CD14-positive monocyte (primary cell): ENCODE data around the gene INAFM1. TPM values are rescaled to one million over a fixed set of nuclear protein-coding genes. Genes with fewer than 3 reads are reported as not detected.
A peak's percentile ranks its signal among the peaks of the same experiment; 100 is the strongest.

Experiments used
- DNase-seq, 3 donors: peaks; one replicate each; pipeline ENCODE4 v3.0.0-alpha.2; 2011 to 2022
- H2AFZ ChIP-seq: 2 replicates; pipeline ENCODE4 v1.6.0; 2012; ENCODE audit warnings: mild to moderate bottlenecking, low read depth, low read length, inconsistent platforms; ENCODE audit not compliant: insufficient read depth, poor library complexity, severe bottlenecking
- H3K27ac ChIP-seq, 2 donors: 1 replicate in 1 of 2; 2 replicates in 1 of 2; pipeline ENCODE4 v1.5.1; 2012 to 2013; ENCODE audit warnings: low read length in 2 of 2, control low read depth in 1 of 2, inconsistent platforms in 1 of 2, low read depth in 1 of 2, mild to moderate bottlenecking in 1 of 2
- H3K27me3 ChIP-seq, 2 donors: one replicate each; pipeline versions ENCODE4 v1.6.0 to v1.6.1; 2011 to 2013; ENCODE audit warnings: low read length in 2 of 2; ENCODE audit not compliant: control insufficient read depth in 2 of 2, insufficient read depth in 2 of 2
- H3K36me3 ChIP-seq, 2 donors: replicated peaks in 1 of 2; 1 replicate in 1 of 2; 2 replicates in 1 of 2; pipeline versions ENCODE4 v1.5.1 to v1.6.1; 2012 to 2013; ENCODE audit warnings: low read length in 2 of 2, control low read depth in 1 of 2, inconsistent platforms in 1 of 2, mild to moderate bottlenecking in 1 of 2; ENCODE audit not compliant: insufficient read depth in 2 of 2, control insufficient read depth in 1 of 2
- H3K4me1 ChIP-seq, 2 donors: 1 replicate in 1 of 2; 2 replicates in 1 of 2; pipeline versions ENCODE4 v1.5.1 to v1.6.1; 2012 to 2013; ENCODE audit warnings: low read length in 2 of 2, control low read depth in 1 of 2, inconsistent platforms in 1 of 2, mild to moderate bottlenecking in 1 of 2, moderate library complexity in 1 of 2; ENCODE audit not compliant: insufficient read depth in 2 of 2, control insufficient read depth in 1 of 2
- H3K4me2 ChIP-seq: replicated peaks from 2 replicates; pipeline ENCODE3; 2012; ENCODE audit warnings: low read length, moderate library complexity, mild to moderate bottlenecking; ENCODE audit not compliant: poor library complexity, severe bottlenecking; ENCODE audit errors: extremely low read depth
- H3K4me3 ChIP-seq, 3 experiments: fragments of 200-600 bp in 1 of 3; sonication (generic) in 1 of 3; replicated peaks in 1 of 3; 1 replicate in 2 of 3; 2 replicates in 1 of 3; pipeline ENCODE4 v1.5.1; 2011 to 2013; ENCODE audit warnings: low read length in 3 of 3, mild to moderate bottlenecking in 3 of 3, control low read depth in 2 of 3, low read depth in 2 of 3, inconsistent platforms in 1 of 3, moderate library complexity in 1 of 3
- H3K79me2 ChIP-seq: 2 replicates; pipeline ENCODE4 v1.6.0; 2012; ENCODE audit warnings: mild to moderate bottlenecking, control low read depth, inconsistent platforms, low read length, moderate library complexity; ENCODE audit not compliant: insufficient read depth
- H3K9ac ChIP-seq: 2 replicates; pipeline ENCODE4 v1.6.0; 2017; ENCODE audit warnings: low read length, mild to moderate bottlenecking; ENCODE audit not compliant: insufficient read depth, poor library complexity, severe bottlenecking
- H3K9me3 ChIP-seq, 2 donors: replicated peaks in 1 of 2; 1 replicate in 1 of 2; 2 replicates in 1 of 2; pipeline versions ENCODE4 v1.5.1 to v1.6.1; 2012 to 2013; ENCODE audit warnings: low read length in 2 of 2, control low read depth in 1 of 2; ENCODE audit not compliant: control insufficient read depth in 1 of 2, insufficient read depth in 1 of 2
- H4K20me1 ChIP-seq: 2 replicates; pipeline ENCODE4 v1.6.0; 2012; ENCODE audit warnings: mild to moderate bottlenecking, low read length, control low read depth, moderate library complexity; ENCODE audit not compliant: insufficient read depth
- H3K27ac Mint-ChIP-seq, 7 donors: one replicate each; pipeline ENCODE4 v1.8.0; 2020; ENCODE audit warnings: mild to moderate bottlenecking in 7 of 7, mixed read lengths in 7 of 7, moderate library complexity in 6 of 7, inconsistent platforms in 2 of 7
- H3K27me3 Mint-ChIP-seq, 3 donors: one replicate each; pipeline ENCODE4 v1.8.0; 2021 to 2022; ENCODE audit warnings: low read depth in 3 of 3, mild to moderate bottlenecking in 3 of 3, mixed read lengths in 3 of 3, moderate library complexity in 3 of 3, inconsistent platforms in 1 of 3
- H3K36me3 Mint-ChIP-seq, 2 donors: one replicate each; pipeline ENCODE4 v1.8.0; 2020; ENCODE audit warnings: mixed read lengths in 2 of 2, inconsistent platforms in 1 of 2, mild to moderate bottlenecking in 1 of 2
- H3K4me1 Mint-ChIP-seq: one replicate; pipeline ENCODE4 v1.8.0; 2020; ENCODE audit warnings: mild to moderate bottlenecking, mixed read lengths
- H3K4me3 Mint-ChIP-seq, 2 donors: one replicate each; pipeline ENCODE4 v1.8.0; 2020; ENCODE audit warnings: mild to moderate bottlenecking in 2 of 2, mixed read lengths in 2 of 2, moderate library complexity in 1 of 2
- H3K9me3 Mint-ChIP-seq, 7 donors: one replicate each; pipeline ENCODE4 v1.8.0; 2020 to 2022; ENCODE audit warnings: mixed read lengths in 7 of 7, mild to moderate bottlenecking in 6 of 7, moderate library complexity in 6 of 7, inconsistent platforms in 2 of 7
- WGBS: methylation state at CpG from one replicate; pipeline ENCODE4 v1.1.5; 2013; ENCODE audit warnings: missing lambda C conversion rate; ENCODE audit not compliant: insufficient coverage; 5-methylcytosine and 5-hydroxymethylcytosine counted together
- intact Hi-C, 2 donors: fragments of 100-400 bp; cut with micrococcal nuclease; formaldehyde crosslinking; loops; one replicate each; pipeline versions ENCODE4 v1.15.0 to v1.15.1; 2023
- polyA plus RNA-seq, 3 donors: library from polyadenylated mRNA; depleted of rRNA in 1 of 3; unstranded in 2 of 3; stranded (reverse) in 1 of 3; fragments of 300-500 nt in 2 of 3; fragments of >200 nt in 1 of 3; fragmentation: Illumina TruSeq in 2 of 3; gene quantifications; 1 replicate in 2 of 3; 2 replicates in 1 of 3; pipeline ENCODE4 v1.2.3, GENCODE V29; 2012 to 2021
- TF ChIP-seq, protein P1 (sequence below): fragments of 200-600 bp; IDR thresholded peaks from one replicate; pipeline ENCODE4 v1.8.0; 2022; ENCODE audit warnings: antibody characterized with exemption, mild to moderate bottlenecking

Gene INAFM1
- polyA plus RNA-seq, 3 donors = 6.2 to 7.3 (median 6.5) TPM

DNA sequence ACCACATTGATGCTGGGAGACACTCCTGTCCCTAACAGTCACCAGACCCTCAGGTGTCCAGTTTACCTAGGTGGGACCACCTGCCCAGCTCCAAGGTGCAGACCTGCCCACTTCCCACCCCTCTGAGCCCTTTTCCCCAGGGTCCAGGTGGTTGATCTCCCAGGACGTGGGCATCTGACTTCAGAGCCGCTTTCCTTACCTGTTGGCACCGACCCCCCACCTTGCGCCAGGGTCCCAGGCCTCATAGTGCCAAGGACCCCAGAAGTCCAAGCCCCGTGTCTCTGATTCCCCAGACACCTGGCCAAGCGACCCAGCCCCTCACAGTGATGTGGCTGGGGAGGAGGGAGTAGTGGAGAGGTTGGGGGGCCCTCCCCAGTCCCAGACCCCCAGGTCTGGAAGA, 34.1 kb upstream of the INAFM1 start:
- peak overlapping the region; percentile 19 for H3K4me2 ChIP-seq
- TF ChIP-seq, protein P1, sequence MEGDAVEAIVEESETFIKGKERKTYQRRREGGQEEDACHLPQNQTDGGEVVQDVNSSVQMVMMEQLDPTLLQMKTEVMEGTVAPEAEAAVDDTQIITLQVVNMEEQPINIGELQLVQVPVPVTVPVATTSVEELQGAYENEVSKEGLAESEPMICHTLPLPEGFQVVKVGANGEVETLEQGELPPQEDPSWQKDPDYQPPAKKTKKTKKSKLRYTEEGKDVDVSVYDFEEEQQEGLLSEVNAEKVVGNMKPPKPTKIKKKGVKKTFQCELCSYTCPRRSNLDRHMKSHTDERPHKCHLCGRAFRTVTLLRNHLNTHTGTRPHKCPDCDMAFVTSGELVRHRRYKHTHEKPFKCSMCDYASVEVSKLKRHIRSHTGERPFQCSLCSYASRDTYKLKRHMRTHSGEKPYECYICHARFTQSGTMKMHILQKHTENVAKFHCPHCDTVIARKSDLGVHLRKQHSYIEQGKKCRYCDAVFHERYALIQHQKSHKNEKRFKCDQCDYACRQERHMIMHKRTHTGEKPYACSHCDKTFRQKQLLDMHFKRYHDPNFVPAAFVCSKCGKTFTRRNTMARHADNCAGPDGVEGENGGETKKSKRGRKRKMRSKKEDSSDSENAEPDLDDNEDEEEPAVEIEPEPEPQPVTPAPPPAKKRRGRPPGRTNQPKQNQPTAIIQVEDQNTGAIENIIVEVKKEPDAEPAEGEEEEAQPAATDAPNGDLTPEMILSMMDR = no peak

DNA sequence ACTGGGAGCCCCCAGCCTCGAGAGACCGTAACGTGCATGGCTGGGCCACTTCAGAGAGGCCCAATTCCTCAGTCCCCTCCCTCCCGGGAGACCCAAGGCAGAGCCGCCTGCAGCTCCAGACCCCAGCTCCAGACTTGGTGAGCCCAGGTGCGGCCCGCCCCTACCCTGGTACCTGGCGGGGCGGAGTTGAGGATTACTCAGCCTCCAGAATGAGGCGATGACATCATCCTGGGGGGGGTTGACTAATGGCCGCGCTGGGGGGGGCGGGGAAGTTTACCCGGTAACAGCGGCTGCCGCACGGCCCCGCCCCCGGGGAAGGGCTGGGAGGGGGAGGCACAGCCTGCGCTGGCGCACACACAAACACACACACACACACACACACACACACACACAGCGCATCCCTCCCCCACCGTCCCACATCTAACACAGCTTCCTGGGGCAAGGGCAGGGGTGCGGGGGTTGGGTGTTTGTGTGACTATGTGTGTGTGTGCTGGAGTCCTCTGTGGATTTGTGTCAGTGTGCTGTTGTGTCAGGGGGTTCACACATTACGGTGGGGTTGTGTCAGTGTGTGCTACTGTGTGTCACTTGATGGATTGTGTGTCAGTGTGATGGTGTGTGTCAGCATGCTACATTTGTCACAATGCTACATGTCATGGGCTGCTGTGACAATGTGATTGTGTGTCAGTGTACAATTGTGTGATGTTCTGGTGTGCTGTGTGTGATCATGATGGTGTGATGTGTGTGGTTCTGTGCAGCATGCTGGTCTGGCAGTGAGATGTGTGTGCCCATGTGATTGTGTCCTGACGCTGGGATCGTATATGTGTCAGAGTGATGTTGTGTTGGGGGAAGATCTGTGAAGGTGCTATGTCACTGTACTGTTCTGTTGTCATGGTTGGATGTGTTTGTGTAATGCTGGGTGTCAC, 33.4 kb upstream of the INAFM1 start:
- Histone ChIP-seq H3K27ac (no peak overlapping the region), H3K36me3 (no peaks in the 10 kb centered on the region), H3K4me2 (peak overlapping the region; percentile 19), H3K4me1 (peaks cover 36 to 46% of the 10 kb centered on the region in 2 donors), H3K9ac (no peak overlapping the region), H3K9me3 (peaks cover 3 to 25% of the 10 kb centered on the region in 2 donors), H2AFZ (no peak overlapping the region), H3K27me3 (peaks cover 31 to 62% of the 10 kb centered on the region in 2 donors), H4K20me1 (no peaks in the 10 kb centered on the region), H3K79me2 (no peaks in the 10 kb centered on the region), H3K4me3 (no peak overlapping the region)
- intact Hi-C loops = loop anchor here in 1 of 2 donors (2.0 kb wide), 1 partner anchor 14 kb away; no protein-coding TSS in a partner anchor
- Mint-ChIP-seq H3K27ac (peak overlapping the region in 1 of 7 donors; percentile 61), H3K4me1 (peaks cover 29% of the 10 kb centered on the region), H3K4me3 (peak overlapping the region in 1 of 2 donors; percentile 80), H3K27me3 (peaks cover 34 to 44% (median 42%) of the 10 kb centered on the region in 3 donors), H3K36me3 (peaks cover 3 to 8% of the 10 kb centered on the region in 2 donors), H3K9me3 (peaks cover 0 to 25% (median 9%) of the 10 kb centered on the region in 7 donors)
- TF ChIP-seq, protein P1 = no peak
- WGBS = 18% methylated on average over 10 of the region's 27 CpGs
- DNase-seq = peak; percentile 62 to 88 (median 78)

More for the DNA sequence above, 34.1 kb upstream of the INAFM1 start:
- H2AFZ ChIP-seq = no peak overlapping the region
- H3K4me1 Mint-ChIP-seq = peaks cover 29% of the 10 kb centered on the region
- peaks cover 31 to 67% of the 10 kb centered on the region in 2 donors for H3K27me3 ChIP-seq
- no peaks in the 10 kb centered on the region for H3K79me2 ChIP-seq
- H3K27ac Mint-ChIP-seq = peak overlapping the region in 1 of 7 donors; percentile 61
- H3K27me3 Mint-ChIP-seq = peaks cover 41 to 48% (median 48%) of the 10 kb centered on the region in 3 donors
- DNase-seq = no peak
- WGBS = 63% methylated on average over 4 of the region's 6 CpGs
- H3K9me3 Mint-ChIP-seq = peaks cover 0 to 25% (median 9%) of the 10 kb centered on the region in 7 donors
- H3K36me3 Mint-ChIP-seq = peaks cover 3 to 8% of the 10 kb centered on the region in 2 donors
- peaks cover 3 to 25% of the 10 kb centered on the region in 2 donors for H3K9me3 ChIP-seq
- no peaks in the 10 kb centered on the region for H4K20me1 ChIP-seq
- H3K9ac ChIP-seq = no peak overlapping the region
- H3K4me3 ChIP-seq = no peak overlapping the region
- H3K36me3 ChIP-seq = no peaks in the 10 kb centered on the region
- H3K4me1 ChIP-seq = peaks cover 36 to 46% of the 10 kb centered on the region in 2 donors
- intact Hi-C loops = loop anchor here in 1 of 2 donors (2.0 kb wide), 1 partner anchor 14 kb away; no protein-coding TSS in a partner anchor
- H3K4me3 Mint-ChIP-seq = peak overlapping the region in 1 of 2 donors; percentile 80
- no peak overlapping the region for H3K27ac ChIP-seq
